HUES6 (cell line): ENCODE measurements around the gene SP7.
"Not testable (repeated sequence)": the region's sequence is repeated elsewhere in the genome, so short reads cannot be mapped to it uniquely, and the experiment has no call there.

Source experiments
- H3K27ac ChIP-seq: 2 replicates; pipeline ENCODE4 v1.7.0; 2013; ENCODE audit warnings: low read depth, mild to moderate bottlenecking, low read length, inconsistent platforms
- H3K27me3 ChIP-seq: 2 replicates; pipeline ENCODE4 v1.6.1; 2013; ENCODE audit warnings: low read length; ENCODE audit not compliant: control insufficient read depth, insufficient read depth
- H3K36me3 ChIP-seq: 2 replicates; pipeline ENCODE4 v1.6.1; 2013; ENCODE audit warnings: low read length; ENCODE audit not compliant: control insufficient read depth, insufficient read depth
- H3K4me1 ChIP-seq: 2 replicates; pipeline ENCODE4 v1.6.1; 2013; ENCODE audit warnings: low read length; ENCODE audit not compliant: control insufficient read depth, insufficient read depth
- H3K4me3 ChIP-seq: 2 replicates; pipeline ENCODE4 v1.5.1; 2013; ENCODE audit warnings: low read depth, low read length
- H3K9ac ChIP-seq: one replicate; pipeline ENCODE4 v1.6.1; 2013; ENCODE audit warnings: mild to moderate bottlenecking, low read length
- H3K9me3 ChIP-seq: 2 replicates; pipeline ENCODE4 v1.6.1; 2013; ENCODE audit warnings: low read depth, low read length; ENCODE audit not compliant: control insufficient read depth, insufficient read depth

SP7 gene

DNA sequence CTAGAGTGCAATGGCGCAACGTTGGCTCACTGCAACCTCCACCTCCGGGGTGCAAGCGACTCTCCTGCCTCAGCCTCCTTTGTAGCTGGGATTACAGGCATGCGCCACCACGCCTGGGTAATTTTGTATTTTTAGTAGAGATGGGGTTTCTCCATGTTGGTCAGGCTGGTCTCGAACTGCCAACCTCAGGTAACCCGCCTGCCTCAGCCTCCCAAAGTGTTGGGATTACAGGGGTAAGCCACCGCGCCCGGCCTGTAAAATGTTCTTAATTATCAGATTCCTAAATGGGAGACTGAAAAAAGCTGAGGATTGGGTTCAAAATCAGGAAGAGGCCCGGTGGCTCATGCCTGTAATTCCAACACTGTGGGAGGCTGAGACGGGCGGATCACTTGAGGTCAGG lies 38.1 kb upstream of the SP7 start:
- not testable (repeated sequence) for H3K27ac ChIP-seq, H3K9ac ChIP-seq, H3K9me3 ChIP-seq, H3K27me3 ChIP-seq, H3K4me3 ChIP-seq, H3K36me3 ChIP-seq
- H3K4me1 ChIP-seq = peaks cover 29% of the 10 kb centered on the region

DNA sequence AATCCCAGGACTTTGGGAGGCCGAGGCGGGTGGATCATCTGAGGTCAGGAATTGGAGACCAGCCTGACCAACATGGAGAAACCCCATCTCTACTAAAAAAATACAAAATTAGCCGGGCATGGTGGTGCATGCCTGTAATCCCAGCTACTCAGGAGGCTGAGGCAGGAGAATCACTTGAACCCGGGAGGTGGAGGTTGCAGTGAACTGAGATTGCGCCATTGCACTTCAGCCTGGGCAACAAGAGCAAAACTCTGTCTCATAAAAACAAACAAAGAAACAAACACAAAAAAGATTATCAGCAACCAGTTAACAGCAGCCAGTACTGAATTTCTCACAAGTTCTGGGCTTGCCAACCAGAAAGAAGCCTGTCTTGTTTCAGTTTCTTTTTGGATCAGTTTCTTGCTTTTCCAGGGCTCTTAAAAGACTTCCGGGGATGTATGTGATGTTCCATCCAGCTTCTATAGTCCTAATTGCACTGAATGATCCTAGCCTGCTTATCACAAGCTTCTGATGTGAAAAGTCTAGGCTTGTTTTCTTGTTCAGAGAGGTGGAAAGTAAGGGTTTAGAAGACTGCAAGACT lies 37.5 kb upstream of the SP7 start:
- not testable (repeated sequence) for H3K9ac ChIP-seq, H3K27me3 ChIP-seq, H3K9me3 ChIP-seq, H3K36me3 ChIP-seq, H3K27ac ChIP-seq, H3K4me3 ChIP-seq
- peaks cover 23% of the 10 kb centered on the region for H3K4me1 ChIP-seq

DNA sequence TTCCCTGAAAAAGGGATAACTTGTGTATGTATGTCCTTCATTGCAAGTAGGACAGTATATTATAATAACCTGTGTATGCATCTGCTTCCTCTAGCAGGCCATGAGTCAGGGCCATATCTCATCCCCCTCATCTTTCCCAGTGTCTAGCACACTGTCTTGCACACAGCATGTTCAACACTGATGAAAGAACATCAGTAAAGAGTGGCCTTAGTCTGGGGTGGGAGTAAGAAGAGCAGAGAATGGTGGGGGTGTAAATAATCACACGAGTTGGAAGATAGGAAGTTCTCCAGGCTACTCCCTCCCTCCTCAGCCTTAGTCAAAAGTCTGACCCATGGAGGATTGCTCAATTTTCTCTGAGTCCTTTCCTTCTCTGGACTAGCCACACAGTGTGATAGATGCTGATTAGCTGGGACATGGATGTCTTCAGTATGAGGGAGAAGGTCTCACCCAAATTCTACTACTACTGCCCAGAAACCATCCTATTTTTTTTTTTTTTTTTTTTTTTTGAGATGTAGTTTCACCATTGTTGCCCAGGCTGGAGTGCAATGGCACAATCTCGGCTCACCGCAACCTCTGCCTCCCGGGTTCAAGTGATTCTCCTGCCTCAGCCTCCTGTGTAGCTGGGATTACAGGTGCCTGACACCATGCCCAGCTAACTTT lies 29.2 kb upstream of the SP7 start:
- Histone ChIP-seq H3K27me3 (no peaks in the 10 kb centered on the region), H3K4me3 (no peak overlapping the region), H3K36me3 (no peaks in the 10 kb centered on the region), H3K27ac (no peak overlapping the region), H3K9me3 (no peaks in the 10 kb centered on the region), H3K4me1 (peaks cover 3% of the 10 kb centered on the region), H3K9ac (no peak overlapping the region)

- H3K4me1 ChIP-seq, H3K9ac ChIP-seq, H3K4me3 ChIP-seq, H3K9me3 ChIP-seq, H3K27ac ChIP-seq, H3K36me3 ChIP-seq, H3K27me3 ChIP-seq: not testable (repeated sequence)
These were observed 25.5 kb upstream of the SP7 start for GRCh38 chr12:53361638-53362037.

DNA sequence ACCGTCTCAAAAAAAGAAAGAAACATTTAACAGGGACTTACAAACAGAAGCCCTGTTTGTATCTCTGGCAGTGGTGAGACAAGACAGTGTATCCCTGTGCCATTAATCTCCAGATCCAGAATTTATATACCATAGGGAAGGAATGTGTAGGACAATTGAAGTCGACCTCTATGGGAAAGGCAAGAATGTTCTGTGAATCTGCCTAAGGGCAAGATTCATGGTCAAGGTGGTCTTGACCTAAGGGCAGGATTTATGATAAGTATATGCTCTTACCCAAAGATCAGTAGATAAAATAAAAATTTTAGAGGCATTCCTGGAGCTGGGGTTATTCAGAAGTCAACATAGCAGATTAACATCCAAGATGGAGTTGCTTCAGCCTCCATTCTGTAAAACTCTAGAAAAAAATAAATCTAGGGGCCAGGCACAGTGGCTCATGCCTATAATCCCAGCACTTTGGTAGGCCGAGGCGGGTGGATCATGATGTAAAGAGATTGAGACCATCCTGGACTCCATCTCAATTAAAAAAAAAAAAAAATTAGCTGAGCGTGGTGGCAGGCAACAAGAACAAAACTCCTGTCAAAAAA lies 22.8 kb upstream of the SP7 start:
- H3K27ac ChIP-seq = no peak overlapping the region
- no peaks in the 10 kb centered on the region for H3K9me3 ChIP-seq
- no peak overlapping the region for H3K9ac ChIP-seq
- no peaks in the 10 kb centered on the region for H3K27me3 ChIP-seq
- no peaks in the 10 kb centered on the region for H3K4me1 ChIP-seq
- no peak overlapping the region for H3K4me3 ChIP-seq
- H3K36me3 ChIP-seq = no peaks in the 10 kb centered on the region

DNA sequence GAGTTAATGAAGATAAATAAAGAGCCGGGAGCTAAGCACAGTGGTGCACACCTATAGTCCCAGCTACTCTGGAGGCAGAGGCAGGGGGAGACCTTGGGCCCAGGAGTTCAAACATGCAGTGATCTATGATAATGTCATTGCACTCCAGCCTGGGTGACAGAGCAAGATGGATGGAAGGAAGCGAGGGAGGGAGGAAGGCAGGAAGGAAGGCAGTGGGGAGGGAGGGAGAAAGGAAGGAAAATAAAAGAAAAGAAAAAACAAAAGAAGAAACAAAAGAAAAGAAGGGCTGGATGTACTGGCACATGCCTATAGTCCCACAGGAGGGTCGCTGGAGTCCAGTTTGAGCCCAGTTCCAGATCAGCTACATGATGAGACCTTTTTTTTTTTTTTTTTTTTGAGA lies 19.0 kb upstream of the SP7 start:
- Histone ChIP-seq H3K4me3 (no peak overlapping the region), H3K27ac (no peak overlapping the region), H3K4me1 (peaks cover 4% of the 10 kb centered on the region; the same call in 1 of the 2 replicates), H3K27me3 (no peaks in the 10 kb centered on the region), H3K9ac (no peak overlapping the region), H3K36me3 (no peaks in the 10 kb centered on the region), H3K9me3 (no peaks in the 10 kb centered on the region)

DNA sequence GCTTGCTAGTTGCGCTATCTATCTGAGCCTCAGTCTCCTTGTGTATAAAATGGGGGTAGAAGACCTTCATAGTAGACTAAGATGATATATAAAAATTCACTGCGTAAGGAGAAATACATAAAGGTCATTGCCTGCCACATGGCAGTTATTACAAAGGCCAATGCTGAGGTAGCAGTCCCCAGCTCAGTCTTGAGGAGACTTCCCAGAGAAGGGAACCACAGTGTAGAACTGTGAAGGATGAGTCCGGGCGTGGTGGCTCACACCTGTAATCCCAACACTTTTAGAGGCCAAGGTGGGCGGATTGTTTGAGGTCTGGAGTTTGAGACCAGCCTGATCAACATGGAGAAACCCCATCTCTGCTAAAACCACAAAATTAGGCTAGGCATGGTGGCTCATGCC lies 17.1 kb upstream of the SP7 start:
- Histone ChIP-seq H3K4me3 (no peak overlapping the region), H3K9me3 (no peaks in the 10 kb centered on the region), H3K4me1 (peaks cover 4% of the 10 kb centered on the region; the same call in 1 of the 2 replicates), H3K27ac (no peak overlapping the region), H3K36me3 (no peaks in the 10 kb centered on the region), H3K27me3 (no peaks in the 10 kb centered on the region), H3K9ac (no peak overlapping the region)

- Histone ChIP-seq H3K27me3 (no peaks in the 10 kb centered on the region), H3K9me3 (no peaks in the 10 kb centered on the region), H3K9ac (no peak overlapping the region), H3K4me1 (peaks cover 4% of the 10 kb centered on the region; the same call in 1 of the 2 replicates), H3K27ac (no peak overlapping the region), H3K36me3 (no peaks in the 10 kb centered on the region), H3K4me3 (no peak overlapping the region)
These were observed 16.4 kb upstream of the SP7 start for GRCh38 chr12:53352331-53353256.

- Histone ChIP-seq H3K27me3 (peaks cover 11% of the 10 kb centered on the region; the same call in 1 of the 2 replicates), H3K27ac (no peak overlapping the region), H3K4me1 (peaks cover 18% of the 10 kb centered on the region), H3K36me3 (no peaks in the 10 kb centered on the region), H3K9me3 (no peaks in the 10 kb centered on the region), H3K4me3 (no peak overlapping the region), H3K9ac (no peak overlapping the region)
These were observed 11.8 kb upstream of the SP7 start for GRCh38 chr12:53347905-53348304.

DNA sequence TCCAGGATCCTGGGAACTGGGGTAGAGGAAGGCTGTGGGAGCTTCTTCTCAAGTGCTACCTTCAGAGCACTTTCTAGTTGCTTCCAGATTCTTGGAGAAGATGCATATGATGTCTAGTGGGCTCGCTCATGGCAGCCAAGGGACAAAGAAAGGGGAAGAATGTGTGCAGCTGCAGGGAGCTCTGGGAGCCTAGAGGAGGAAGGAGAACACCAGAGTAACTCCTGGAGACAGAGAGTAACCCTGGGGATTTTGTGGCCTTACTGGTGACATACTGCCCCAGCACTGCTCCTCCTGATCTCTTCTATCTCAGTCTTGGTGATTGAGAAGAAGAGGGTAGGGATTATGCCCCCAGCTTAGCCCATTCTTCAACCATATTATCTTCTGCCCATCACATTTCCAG lies 10.3 kb upstream of the SP7 start:
- H3K4me1 ChIP-seq = peaks cover 16% of the 10 kb centered on the region
- no peaks in the 10 kb centered on the region for H3K36me3 ChIP-seq
- no peak overlapping the region for H3K9ac ChIP-seq
- no peak overlapping the region for H3K27ac ChIP-seq
- no peaks in the 10 kb centered on the region for H3K9me3 ChIP-seq
- H3K27me3 ChIP-seq = peaks cover 11% of the 10 kb centered on the region; the same call in 1 of the 2 replicates
- no peak overlapping the region for H3K4me3 ChIP-seq
